H1 (cell line): ENCODE results near the gene CLDN6. TPM values are rescaled to one million over a fixed set of nuclear protein-coding genes. Genes with fewer than 3 reads are reported as not detected.

Source experiments
- CTCF ChIA-PET: fragments of 300-600 bp; sonication (Branson Sonifier 250); formaldehyde crosslinking; loops from one replicate; lab custom pipeline; 2021; ENCODE audit not compliant: partially characterized antibody; lab: Charles Lee
- POLR2A ChIA-PET: fragments of 300-600 bp; sonication (Branson Sonifier 250); formaldehyde crosslinking; loops from one replicate; lab custom pipeline; 2021; ENCODE audit warnings: inconsistent platforms; ENCODE audit not compliant: partially characterized antibody; lab: Charles Lee
- DNase-seq, 2 experiments: peaks; one replicate each; pipeline versions ENCODE4 v3.0.0 to v3.0.0-alpha.2; 2010 to 2022; ENCODE audit warnings: low spot score in 2 of 2, low read depth in 1 of 2, mixed read lengths in 1 of 2
- FAIRE-seq: peaks from 2 replicates; lab custom pipeline; 2011; peaks lifted over from hg19 to GRCh38; lab: Jason Lieb, UNC
- H2AFZ ChIP-seq: 2 replicates; pipeline ENCODE4 v1.8.1; 2012; ENCODE audit warnings: low read length, inconsistent platforms
- H2AK5ac ChIP-seq: 2 replicates; pipeline ENCODE4 v1.6.1; 2013; ENCODE audit warnings: low read depth, low read length
- H2BK120ac ChIP-seq: replicated peaks from 2 replicates; pipeline ENCODE3; 2013; ENCODE audit warnings: low read depth, low read length, inconsistent platforms
- H2BK12ac ChIP-seq: 2 replicates; pipeline ENCODE4 v1.6.1; 2013; ENCODE audit warnings: low read depth, low read length
- H2BK15ac ChIP-seq: 2 replicates; pipeline ENCODE4 v1.6.1; 2013; ENCODE audit warnings: low read length
- H2BK20ac ChIP-seq: 2 replicates; pipeline ENCODE4 v1.6.1; 2013; ENCODE audit warnings: low read length
- H2BK5ac ChIP-seq: 2 replicates; pipeline ENCODE4 v1.6.1; 2013; ENCODE audit warnings: low read depth, low read length
- H3K14ac ChIP-seq: 2 replicates; pipeline ENCODE4 v1.6.1; 2013; ENCODE audit warnings: inconsistent platforms; ENCODE audit not compliant: insufficient read length
- H3K18ac ChIP-seq: 2 replicates; pipeline ENCODE4 v1.6.1; 2013; ENCODE audit warnings: low read length; ENCODE audit errors: extremely low read depth
- H3K23ac ChIP-seq: 2 replicates; pipeline ENCODE4 v1.6.1; 2013; ENCODE audit warnings: inconsistent platforms; ENCODE audit not compliant: insufficient read length
- H3K23me2 ChIP-seq: 2 replicates; pipeline ENCODE4 v1.6.1; 2013; ENCODE audit warnings: low read depth, low read length
- H3K27ac ChIP-seq: 2 replicates; pipeline ENCODE4 v1.6.1; 2011; ENCODE audit warnings: low read depth, low read length, inconsistent platforms
- H3K27me3 ChIP-seq, 4 experiments: replicated peaks in 1 of 4; 1 replicate in 1 of 4; 2 replicates in 3 of 4; pipeline versions ENCODE4 v1.6.1 to v1.8.1; 2011 to 2013; ENCODE audit warnings: low read length in 3 of 4, mild to moderate bottlenecking in 3 of 4, inconsistent platforms in 2 of 4, mixed read lengths in 2 of 4, moderate library complexity in 1 of 4; ENCODE audit not compliant: control insufficient read depth in 3 of 4, insufficient read depth in 3 of 4; ENCODE audit errors: extremely low read depth in 1 of 4
- H3K36me3 ChIP-seq, 4 experiments: 2 replicates each; pipeline versions ENCODE4 v1.6.1 to v1.8.1; 2011 to 2013; ENCODE audit warnings: mild to moderate bottlenecking in 4 of 4, low read length in 3 of 4, moderate library complexity in 2 of 4, control low read depth in 1 of 4, inconsistent platforms in 1 of 4; ENCODE audit not compliant: insufficient read depth in 4 of 4, control insufficient read depth in 2 of 4
- H3K4ac ChIP-seq: replicated peaks from 2 replicates; pipeline ENCODE3; 2013; ENCODE audit warnings: low read length, low read depth, mixed read lengths, inconsistent platforms; ENCODE audit not compliant: insufficient read length
- H3K4me1 ChIP-seq, 4 experiments: replicated peaks in 1 of 4; 1 replicate in 1 of 4; 2 replicates in 3 of 4; pipeline versions ENCODE4 v1.6.1 to v1.8.1; 2011 to 2013; ENCODE audit warnings: low read length in 3 of 4, inconsistent platforms in 2 of 4, mixed read lengths in 1 of 4; ENCODE audit not compliant: insufficient read depth in 4 of 4, control insufficient read depth in 3 of 4
- H3K4me2 ChIP-seq, 2 experiments: 2 replicates each; pipeline versions ENCODE4 v1.6.1 to v1.8.1; 2011 to 2013; ENCODE audit warnings: low read depth in 2 of 2, low read length in 2 of 2, control low read depth in 1 of 2, inconsistent platforms in 1 of 2, mild to moderate bottlenecking in 1 of 2; ENCODE audit not compliant: insufficient read depth in 1 of 2
- H3K4me3 ChIP-seq, 4 experiments: fragments of 200-600, 300-600 bp in 1 of 4; sonication (generic), shearing (Covaris generic), sonication (Bioruptor Twin) in 1 of 4; 2 replicates each; pipeline versions ENCODE4 v1.5.1 to v1.8.1; 2011 to 2016; ENCODE audit warnings: low read length in 4 of 4, low read depth in 3 of 4, control low read depth in 2 of 4, inconsistent platforms in 2 of 4, mild to moderate bottlenecking in 2 of 4, mixed read lengths in 1 of 4, moderate library complexity in 1 of 4; ENCODE audit not compliant: insufficient read depth in 2 of 4; ENCODE audit errors: extremely low read depth in 1 of 4
- H3K56ac ChIP-seq: replicated peaks from 2 replicates; pipeline ENCODE3; 2013; ENCODE audit warnings: low read depth, mild to moderate bottlenecking, mixed read lengths, low read length, inconsistent platforms; ENCODE audit not compliant: insufficient read length
- H3K79me1 ChIP-seq: 2 replicates; pipeline ENCODE4 v1.6.1; 2013; ENCODE audit warnings: low read depth, low read length, control low read depth
- H3K79me2 ChIP-seq, 2 experiments: 2 replicates each; pipeline versions ENCODE4 v1.6.1 to v1.8.1; 2012 to 2013; ENCODE audit warnings: low read length in 2 of 2, mild to moderate bottlenecking in 2 of 2, inconsistent platforms in 1 of 2; ENCODE audit not compliant: insufficient read depth in 2 of 2, control insufficient read depth in 1 of 2
- H3K9ac ChIP-seq, 4 experiments: replicated peaks in 1 of 4; 1 replicate in 1 of 4; 2 replicates in 3 of 4; pipeline versions ENCODE4 v1.6.1 to v1.8.1; 2011 to 2013; ENCODE audit warnings: low read depth in 3 of 4, low read length in 3 of 4, control low read depth in 2 of 4, mild to moderate bottlenecking in 2 of 4, moderate library complexity in 2 of 4, inconsistent platforms in 1 of 4; ENCODE audit errors: extremely low read depth in 1 of 4
- H3K9me3 ChIP-seq, 2 experiments: 2 replicates each; pipeline versions ENCODE4 v1.6.1 to v1.8.1; 2012 to 2013; ENCODE audit warnings: mild to moderate bottlenecking in 2 of 2, moderate library complexity in 2 of 2, control low read depth in 1 of 2, inconsistent platforms in 1 of 2, low read depth in 1 of 2, low read length in 1 of 2, mixed read lengths in 1 of 2; ENCODE audit not compliant: insufficient read depth in 2 of 2
- H4K20me1 ChIP-seq, 2 experiments: replicated peaks in 1 of 2; 2 replicates each; pipeline versions ENCODE3 to v1.8.1; 2011 to 2013; ENCODE audit warnings: inconsistent platforms in 2 of 2, low read length in 2 of 2, mild to moderate bottlenecking in 1 of 2; ENCODE audit not compliant: insufficient read depth in 2 of 2, control insufficient read depth in 1 of 2
- H4K5ac ChIP-seq: 2 replicates; pipeline ENCODE4 v1.6.1; 2013; ENCODE audit warnings: low read length, low read depth, mixed read lengths, inconsistent platforms; ENCODE audit not compliant: insufficient read length
- H4K8ac ChIP-seq: 2 replicates; pipeline ENCODE4 v1.8.0; 2013; ENCODE audit warnings: mild to moderate bottlenecking, moderate library complexity, low read length, inconsistent platforms; ENCODE audit not compliant: insufficient read depth; ENCODE audit errors: extremely low read depth
- H4K91ac ChIP-seq: replicated peaks from 2 replicates; pipeline ENCODE3; 2013; ENCODE audit warnings: low read length, mixed read lengths, inconsistent platforms; ENCODE audit not compliant: insufficient read length
- BCL11A ChIP-seq, 2 experiments: IDR thresholded peaks; one replicate each; pipeline ENCODE4 v1.6.1; 2011; ENCODE audit warnings: low read depth in 2 of 2, low read length in 2 of 2, mild to moderate bottlenecking in 2 of 2
- EP300 ChIP-seq, 2 experiments: IDR thresholded peaks; 1 replicate in 1 of 2; 2 replicates in 1 of 2; pipeline ENCODE4 v1.6.1; 2011 to 2012; ENCODE audit warnings: low read depth in 2 of 2, low read length in 2 of 2, mild to moderate bottlenecking in 2 of 2, borderline replicate concordance in 1 of 2, inconsistent platforms in 1 of 2, moderate library complexity in 1 of 2
- FOSL1 ChIP-seq: IDR thresholded peaks from 2 replicates; pipeline ENCODE4 v1.6.1; 2011; ENCODE audit warnings: mild to moderate bottlenecking, low read depth, low read length, moderate library complexity; ENCODE audit not compliant: insufficient read depth
- HDAC6 ChIP-seq: IDR thresholded peaks from one replicate; pipeline ENCODE4 v1.7.1; 2012; ENCODE audit warnings: low read depth, mild to moderate bottlenecking, inconsistent platforms, low read length, moderate library complexity
- KDM1A ChIP-seq: fragments of 200-600, 300-600 bp; sonication (generic); IDR thresholded peaks from 2 replicates; pipeline ENCODE4 v1.7.1; 2016; ENCODE audit warnings: mild to moderate bottlenecking, low read length, borderline replicate concordance
- NANOG ChIP-seq: IDR thresholded peaks from 2 replicates; pipeline ENCODE4 v1.6.1; 2011; ENCODE audit warnings: low read length, low read depth, mild to moderate bottlenecking, inconsistent platforms; ENCODE audit not compliant: insufficient read depth, poor library complexity, severe bottlenecking
- POU5F1 ChIP-seq: IDR thresholded peaks from 2 replicates; pipeline ENCODE4 v1.6.1; 2011; ENCODE audit warnings: low read depth, mild to moderate bottlenecking, low read length, moderate library complexity
- RFX5 ChIP-seq: IDR thresholded peaks from 2 replicates; pipeline ENCODE4 v1.6.1; 2011; ENCODE audit warnings: low read depth, low read length, improper control_type of control experiment, borderline replicate concordance
- SP4 ChIP-seq: IDR thresholded peaks from 2 replicates; pipeline ENCODE4 v1.6.1; 2012; ENCODE audit warnings: low read length, inconsistent platforms
- TAF1 ChIP-seq: IDR thresholded peaks from 2 replicates; pipeline ENCODE4 v1.6.1; 2011; ENCODE audit warnings: mild to moderate bottlenecking, low read depth, low read length
- WGBS, 2 experiments: shearing (Covaris generic) in 1 of 2; methylation state at CpG; one replicate each; pipeline versions ENCODE4 v1.1.6 to v1.1.7; 2013 to 2015; ENCODE audit warnings: low lambda C conversion rate in 2 of 2, mixed read lengths in 2 of 2, inconsistent platforms in 1 of 2, low coverage in 1 of 2, missing lambda C conversion rate in 1 of 2; ENCODE audit not compliant: insufficient replicate concordance in 2 of 2, insufficient coverage in 1 of 2, insufficient read length in 1 of 2; ENCODE audit errors: extremely low coverage in 1 of 2, missing lambda C conversion rate in 1 of 2; 5-methylcytosine and 5-hydroxymethylcytosine counted together
- polyA plus RNA-seq, 7 experiments: library from polyadenylated mRNA; depleted of rRNA in 3 of 7; stranded (reverse) in 5 of 7; unstranded in 2 of 7; fragments of >200 nt in 5 of 7; fragments of 200-250 nt in 2 of 7; gene quantifications; 1 replicate in 5 of 7; 2 replicates in 1 of 7; 4 replicates in 1 of 7; pipeline versions ENCODE4 v1.2.1 to v1.2.3, GENCODE V29; 2011 to 2013; ENCODE audit warnings: missing spikeins in 2 of 7, mixed read lengths in 2 of 7
- total RNA-seq: library from RNA; stranded (reverse); fragmentation: NEBNext Ultra II Directional; extraction: Animal tissue kit (Norgen Biotek cat#: 25700); gene quantifications from 2 replicates; pipeline ENCODE4 v1.2.1, GENCODE V29; 2021

The CLDN6 gene
- total and polyA plus RNA-seq, 2 of the 8 experiments (the other 6 are each of a cell fraction or from before 2014, with no cell fraction given): 747 to 1,115 TPM

DNA sequence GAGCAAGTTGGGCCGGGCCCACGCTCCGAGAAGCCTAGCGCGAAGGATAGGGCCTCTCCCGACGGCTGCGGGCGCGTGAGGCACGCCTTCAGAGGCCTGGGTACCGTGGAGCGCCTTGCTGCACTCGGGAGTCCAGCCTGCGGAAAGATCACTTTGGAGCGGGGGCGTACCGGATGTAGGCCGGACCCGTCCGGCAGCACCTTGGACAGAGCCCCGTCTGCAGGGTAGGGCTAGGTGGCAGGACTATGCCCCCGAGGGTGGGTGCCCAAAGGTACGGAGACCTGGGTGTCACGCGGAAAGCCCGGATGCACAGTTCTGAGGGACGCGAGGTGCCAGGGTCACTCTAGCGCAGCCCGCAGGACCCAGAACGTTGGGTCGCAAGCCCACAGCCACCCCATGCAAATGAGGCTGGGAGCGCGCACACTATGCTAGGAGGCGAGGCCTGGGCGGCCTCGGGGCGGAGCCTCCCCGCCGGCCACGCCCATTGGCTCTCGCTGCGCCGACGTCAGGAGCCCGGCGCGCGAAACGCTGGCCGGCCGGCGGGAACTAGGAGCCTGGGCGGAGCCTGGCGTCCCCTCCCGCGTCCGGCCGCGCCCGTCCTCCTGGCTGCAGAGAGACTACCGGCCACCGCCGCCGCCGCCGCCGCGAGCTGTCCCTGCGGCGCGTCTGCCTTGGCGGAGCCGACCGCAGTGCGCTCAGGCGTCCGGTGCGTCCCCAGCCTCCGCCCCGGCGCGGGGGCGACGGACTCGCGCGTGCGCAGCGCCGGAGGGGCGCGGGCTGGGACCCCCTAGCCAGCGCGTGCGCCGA, 49.0 kb downstream of the CLDN6 start, which contains the start of gene PAQR4:
Gene PAQR4, plus strand, starts transcription at position 611 of the 807 bp plus-strand sequence. CDS start 327 bp downstream, outside the sequence.
- CTCF ChIA-PET: interaction anchor here (1.0 to 2.6 kb wide), 12 partner anchors 9 to 63 kb away, joined by 3 to 9 read pairs (median 6); partner anchors contain the start of gene TNFRSF12A
- peak within 1 kb of the TSS; percentile 48; the same call in 1 of the 2 replicates for H3K27ac ChIP-seq
- H2BK20ac ChIP-seq: no peak within 1 kb of the TSS
- H3K79me2 ChIP-seq: peaks cover 0 to 2% of the 10 kb centered on the region in 2 experiments; a peak in 1 of 4 replicates
- peaks cover 17 to 26% of the 10 kb centered on the region in 2 experiments for H4K20me1 ChIP-seq
- peak within 1 kb of the TSS; percentile 55; the same call in 1 of the 2 replicates for H2BK12ac ChIP-seq
- DNase-seq (peak in 1 of 2 experiments; percentile 95), FAIRE-seq (no peak)
- POLR2A ChIA-PET: interaction anchor here (0.8 to 25.4 kb wide), 14 partner anchors 9 to 133 kb away, joined by 3 to 455 read pairs (median 4); partner anchors contain the start of genes CLDN6, FLYWCH1, HCFC1R1 and PKMYT1
- peaks cover 15 to 32% (median 23%) of the 10 kb centered on the region in 4 experiments; a peak in 6 of 7 replicates for H3K27me3 ChIP-seq
- no peak within 1 kb of the TSS for H2BK15ac ChIP-seq
- peaks cover 17% of the 10 kb centered on the region for H3K23me2 ChIP-seq
- no peak within 1 kb of the TSS for H2AK5ac ChIP-seq
- peak within 1 kb of the TSS; percentile 81 to 100 for H3K4me2 ChIP-seq
- H3K23ac ChIP-seq: no peak within 1 kb of the TSS
- H4K91ac ChIP-seq: peak within 1 kb of the TSS; percentile 62
- no peak within 1 kb of the TSS for H3K14ac ChIP-seq
- H2BK5ac ChIP-seq: peak within 1 kb of the TSS; percentile 52; the same call in 1 of the 2 replicates
- no peaks in the 10 kb centered on the region for H3K9me3 ChIP-seq
- H3K4me1 ChIP-seq: peaks cover 0 to 31% (median 15%) of the 10 kb centered on the region in 4 experiments; a peak in 6 of 7 replicates
- peak within 1 kb of the TSS; percentile 74 for H3K4ac ChIP-seq
- no peak within 1 kb of the TSS for H2AFZ ChIP-seq
- H3K18ac ChIP-seq: peak within 1 kb of the TSS; percentile 38
- peak within 1 kb of the TSS; percentile 74 to 94 (median 80) for H3K4me3 ChIP-seq
- H3K36me3 ChIP-seq: peaks cover 10 to 18% (median 11%) of the 10 kb centered on the region in 4 experiments; a peak in 6 of 8 replicates
- WGBS, 2 experiments: 5% methylated on average over 73 of the region's 98 CpGs; no CpG with 5 or more reads in 1 of the 2 experiments
- H3K56ac ChIP-seq: peak within 1 kb of the TSS; percentile 80
- peak within 1 kb of the TSS; percentile 22 for H4K5ac ChIP-seq
- peaks cover 9% of the 10 kb centered on the region for H3K79me1 ChIP-seq
- peak within 1 kb of the TSS; percentile 61 to 94 (median 78) for H3K9ac ChIP-seq
- H4K8ac ChIP-seq: peak within 1 kb of the TSS; percentile 87
- H2BK120ac ChIP-seq: no peak within 1 kb of the TSS
- TF ChIP-seq BCL11A (IDR thresholded peaks at IDR 0.05; ENCODE audit: low read depth in 2 of 2, low read length in 2 of 2) (no peak), SP4 (no peak; the same call in none of the 2 replicates), RFX5 (no peak), FOSL1 (no peak), HDAC6 (no peak), KDM1A (no peak), NANOG (no peak), TAF1 (peak; percentile 43), POU5F1 (no peak), EP300 (IDR thresholded peaks at IDR 0.05; ENCODE audit: borderline replicate concordance in 1 of 2, low read depth in 2 of 2, low read length in 2 of 2) (peak in 1 of 2 experiments; percentile 16; a peak in 1 of 3 replicates)
